ENCODE data around the gene MEF2B. TPM values are rescaled to one million over a fixed set of nuclear protein-coding genes. Genes with fewer than 3 reads are reported as not detected.

Gene MEF2B
- total RNA-seq, 1 experiment from 2014 or later: 2.3 TPM

DNA sequence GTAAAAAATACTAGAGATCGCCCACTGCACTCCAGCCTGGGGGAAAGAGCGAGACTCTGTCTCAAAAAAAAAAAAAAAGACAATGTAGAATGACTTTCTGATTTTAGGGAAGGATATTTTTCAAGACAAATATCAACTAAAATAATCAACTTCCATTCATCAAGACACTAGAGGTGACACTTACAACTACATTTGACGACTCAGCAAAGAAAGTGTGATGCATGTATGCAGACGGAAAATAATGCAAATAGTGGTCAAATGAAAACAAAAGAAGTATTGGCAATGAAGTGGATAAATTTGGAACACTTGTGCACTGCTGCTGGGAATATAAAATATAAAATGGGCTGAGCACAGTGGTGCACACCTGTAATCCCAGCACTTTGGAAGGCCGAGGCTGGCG lies 44.0 kb downstream of the MEF2B start:
- intact Hi-C loops (cut with micrococcal nuclease; ENCODE audit: unreplicated experiment): no loop called here
- no peaks in the 10 kb centered on the region for H3K4me1 Mint-ChIP-seq (ENCODE audit: low read depth, unreplicated experiment)
- no peaks in the 10 kb centered on the region for H3K9me3 Mint-ChIP-seq (ENCODE audit: low read depth, unreplicated experiment)
- H3K27me3 Mint-ChIP-seq (ENCODE audit: unreplicated experiment): no peaks in the 10 kb centered on the region
- CTCF ChIA-PET: no interaction called here
- TF ChIP-seq, protein P1, sequence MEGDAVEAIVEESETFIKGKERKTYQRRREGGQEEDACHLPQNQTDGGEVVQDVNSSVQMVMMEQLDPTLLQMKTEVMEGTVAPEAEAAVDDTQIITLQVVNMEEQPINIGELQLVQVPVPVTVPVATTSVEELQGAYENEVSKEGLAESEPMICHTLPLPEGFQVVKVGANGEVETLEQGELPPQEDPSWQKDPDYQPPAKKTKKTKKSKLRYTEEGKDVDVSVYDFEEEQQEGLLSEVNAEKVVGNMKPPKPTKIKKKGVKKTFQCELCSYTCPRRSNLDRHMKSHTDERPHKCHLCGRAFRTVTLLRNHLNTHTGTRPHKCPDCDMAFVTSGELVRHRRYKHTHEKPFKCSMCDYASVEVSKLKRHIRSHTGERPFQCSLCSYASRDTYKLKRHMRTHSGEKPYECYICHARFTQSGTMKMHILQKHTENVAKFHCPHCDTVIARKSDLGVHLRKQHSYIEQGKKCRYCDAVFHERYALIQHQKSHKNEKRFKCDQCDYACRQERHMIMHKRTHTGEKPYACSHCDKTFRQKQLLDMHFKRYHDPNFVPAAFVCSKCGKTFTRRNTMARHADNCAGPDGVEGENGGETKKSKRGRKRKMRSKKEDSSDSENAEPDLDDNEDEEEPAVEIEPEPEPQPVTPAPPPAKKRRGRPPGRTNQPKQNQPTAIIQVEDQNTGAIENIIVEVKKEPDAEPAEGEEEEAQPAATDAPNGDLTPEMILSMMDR (IDR thresholded peaks at IDR 0.05; ENCODE audit: unreplicated experiment): no peak
- H3K36me3 Mint-ChIP-seq (ENCODE audit: insufficient read depth, unreplicated experiment): no peaks in the 10 kb centered on the region
- H3K27ac Mint-ChIP-seq (ENCODE audit: unreplicated experiment): no peak overlapping the region
- no TSS peak for BruUV-seq (replicated peaks)
- DNase-seq: no peak
- H3K4me3 Mint-ChIP-seq (ENCODE audit: low read depth, unreplicated experiment): no peak overlapping the region

DNA sequence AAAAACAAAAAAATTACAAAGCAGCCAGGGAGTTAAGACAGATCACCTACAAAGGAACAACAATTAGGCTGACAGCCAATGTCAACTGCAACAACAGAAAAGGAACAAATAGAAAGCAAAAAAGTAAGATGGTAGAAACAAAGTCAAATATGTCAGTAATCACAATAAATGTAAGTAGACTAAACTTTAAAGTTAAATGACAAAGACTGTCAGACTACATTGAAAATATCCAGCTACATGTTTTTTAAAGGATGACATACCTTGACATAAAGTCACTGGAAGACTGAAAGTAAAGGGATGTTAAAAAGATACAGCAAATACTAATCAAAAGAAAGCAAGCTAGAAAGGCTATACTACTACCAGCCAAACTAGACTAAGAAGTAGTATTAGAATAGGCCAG lies 46.7 kb downstream of the MEF2B start:
- no peak overlapping the region for H3K27ac Mint-ChIP-seq (ENCODE audit: unreplicated experiment)
- no peaks in the 10 kb centered on the region for H3K4me1 Mint-ChIP-seq (ENCODE audit: low read depth, unreplicated experiment)
- BruUV-seq (replicated peaks): no TSS peak
- CTCF ChIA-PET: no interaction called here
- TF ChIP-seq, protein P1 (IDR thresholded peaks at IDR 0.05; ENCODE audit: unreplicated experiment): no peak
- H3K4me3 Mint-ChIP-seq (ENCODE audit: low read depth, unreplicated experiment): no peak overlapping the region
- no peaks in the 10 kb centered on the region for H3K27me3 Mint-ChIP-seq (ENCODE audit: unreplicated experiment)
- peaks cover 6% of the 10 kb centered on the region for H3K36me3 Mint-ChIP-seq (ENCODE audit: insufficient read depth, unreplicated experiment)
- no peaks in the 10 kb centered on the region for H3K9me3 Mint-ChIP-seq (ENCODE audit: low read depth, unreplicated experiment)
- DNase-seq: no peak
- intact Hi-C loops (cut with micrococcal nuclease; ENCODE audit: unreplicated experiment): no loop called here

DNA sequence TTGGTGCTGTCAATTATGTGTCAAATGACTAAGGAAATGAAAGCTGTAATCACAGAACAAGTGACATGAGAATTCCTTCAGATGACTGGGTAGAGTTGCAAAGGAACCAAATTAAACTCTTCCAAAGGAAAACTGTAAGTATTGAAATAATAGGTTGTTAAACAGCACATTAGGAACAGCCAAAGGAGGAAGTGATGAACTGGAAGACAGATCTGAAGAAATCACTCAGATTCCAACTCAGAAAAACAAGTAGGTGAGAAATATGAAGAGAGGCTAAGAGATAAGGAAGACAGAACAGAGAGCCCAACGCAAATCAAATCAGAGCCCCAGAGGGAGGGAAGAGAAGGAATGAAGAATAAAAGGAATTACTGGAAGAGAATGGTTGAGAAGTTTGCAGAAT lies 47.2 kb downstream of the MEF2B start:
- CTCF ChIA-PET: no interaction called here
- intact Hi-C loops (cut with micrococcal nuclease; ENCODE audit: unreplicated experiment): no loop called here
- Mint-ChIP-seq H3K4me1 (ENCODE audit: low read depth, unreplicated experiment) (no peaks in the 10 kb centered on the region), H3K27ac (ENCODE audit: unreplicated experiment) (no peak overlapping the region), H3K27me3 (ENCODE audit: unreplicated experiment) (no peaks in the 10 kb centered on the region), H3K9me3 (ENCODE audit: low read depth, unreplicated experiment) (no peaks in the 10 kb centered on the region), H3K36me3 (ENCODE audit: insufficient read depth, unreplicated experiment) (peaks cover 6% of the 10 kb centered on the region), H3K4me3 (ENCODE audit: low read depth, unreplicated experiment) (no peak overlapping the region)
- DNase-seq: no peak
- no TSS peak for BruUV-seq (replicated peaks)
- TF ChIP-seq, protein P1 (IDR thresholded peaks at IDR 0.05; ENCODE audit: unreplicated experiment): no peak

DNA sequence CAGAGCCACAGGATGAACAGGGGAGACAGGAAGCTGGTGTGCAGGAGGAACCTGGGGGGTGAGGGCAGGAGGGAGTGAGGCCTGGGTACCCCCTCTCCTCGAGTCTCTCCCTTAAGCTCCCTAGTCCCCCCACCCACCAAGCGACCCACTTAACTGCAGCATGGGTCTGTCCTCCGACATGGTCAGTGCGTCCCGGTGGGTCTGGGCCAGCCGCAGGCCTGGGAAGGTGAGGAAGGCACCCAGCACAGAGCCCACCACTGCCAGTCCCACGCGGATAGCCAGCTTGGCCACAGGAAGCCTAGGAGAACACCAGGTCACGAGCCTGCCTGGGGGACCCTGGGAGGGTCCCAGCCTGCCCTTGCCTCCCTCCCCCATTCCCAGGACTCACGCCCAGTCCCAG lies 48.7 kb downstream of the MEF2B start:
- Mint-ChIP-seq H3K27me3 (ENCODE audit: unreplicated experiment) (no peaks in the 10 kb centered on the region), H3K4me3 (ENCODE audit: low read depth, unreplicated experiment) (no peak overlapping the region), H3K27ac (ENCODE audit: unreplicated experiment) (no peak overlapping the region), H3K36me3 (ENCODE audit: insufficient read depth, unreplicated experiment) (peaks cover 6% of the 10 kb centered on the region), H3K4me1 (ENCODE audit: low read depth, unreplicated experiment) (no peaks in the 10 kb centered on the region), H3K9me3 (ENCODE audit: low read depth, unreplicated experiment) (no peaks in the 10 kb centered on the region)
- TF ChIP-seq, protein P1 (IDR thresholded peaks at IDR 0.05; ENCODE audit: unreplicated experiment): no peak
- DNase-seq: no peak
- intact Hi-C loops (cut with micrococcal nuclease; ENCODE audit: unreplicated experiment): no loop called here
- CTCF ChIA-PET: no interaction called here
- no TSS peak for BruUV-seq (replicated peaks)

All from Calu3 (cell line).